CD4-positive, alpha-beta T cell (primary cell): ENCODE measurements around the gene RASA3. TPM values are rescaled to one million over a fixed set of nuclear protein-coding genes. Genes with fewer than 3 reads are reported as not detected.
"Not testable (repeated sequence)": the region's sequence is repeated elsewhere in the genome, so short reads cannot be mapped to it uniquely, and the experiment has no call there.

ENCODE experiments used
- ATAC-seq: fragments of 200-7000 bp; cut with Tn5 transposase; one replicate; pipeline ENCODE4 v1.10.0; 2022; ENCODE audit warnings: mild to moderate bottlenecking; ENCODE audit not compliant: poor library complexity
- CTCF ChIA-PET: fragments of 350-600 bp; sonication (Branson Sonifier 250); formaldehyde crosslinking; loops from one replicate; lab custom pipeline; 2021; ENCODE audit warnings: antibody characterized with exemption, inconsistent platforms; lab: Charles Lee
- POLR2A ChIA-PET: fragments of 350-600 bp; sonication (Branson Sonifier 250); formaldehyde crosslinking; loops from one replicate; lab custom pipeline; 2021; ENCODE audit warnings: antibody characterized with exemption, inconsistent platforms; lab: Charles Lee
- DNase-seq, 14 experiments: peaks; one replicate each; pipeline ENCODE4 v3.0.0-alpha.2; 2013 to 2020; ENCODE audit warnings: mixed read lengths in 2 of 14
- H3K27ac ChIP-seq, 2 donors: one replicate each; pipeline versions ENCODE4 v1.5.1 to v1.7.0; 2013; ENCODE audit warnings: low read length in 2 of 2, low read depth in 1 of 2, mild to moderate bottlenecking in 1 of 2
- H3K27me3 ChIP-seq, 2 experiments: 1 replicate in 1 of 2; 2 replicates in 1 of 2; pipeline versions ENCODE4 v1.6.1 to v1.7.0; 2013; ENCODE audit warnings: low read length in 2 of 2, control low read depth in 1 of 2, mild to moderate bottlenecking in 1 of 2, moderate library complexity in 1 of 2; ENCODE audit not compliant: insufficient read depth in 2 of 2, control insufficient read depth in 1 of 2
- H3K36me3 ChIP-seq: one replicate; pipeline ENCODE4 v1.6.1; 2013; ENCODE audit warnings: low read length, control low read depth; ENCODE audit not compliant: insufficient read depth
- H3K4me1 ChIP-seq: one replicate; pipeline ENCODE4 v1.6.1; 2013; ENCODE audit warnings: low read length, control low read depth; ENCODE audit not compliant: insufficient read depth
- H3K4me3 ChIP-seq: one replicate; pipeline ENCODE4 v1.5.1; 2013; ENCODE audit warnings: mild to moderate bottlenecking, low read length, moderate library complexity
- H3K9me3 ChIP-seq, 2 experiments: 1 replicate in 1 of 2; 2 replicates in 1 of 2; pipeline versions ENCODE4 v1.6.1 to v1.7.0; 2013; ENCODE audit warnings: low read length in 2 of 2, mild to moderate bottlenecking in 2 of 2, control low read depth in 1 of 2, moderate library complexity in 1 of 2; ENCODE audit not compliant: control insufficient read depth in 1 of 2, insufficient read depth in 1 of 2
- H3K27ac Mint-ChIP-seq: one replicate; pipeline ENCODE4 v1.8.0; 2020; ENCODE audit warnings: mixed read lengths
- H3K27me3 Mint-ChIP-seq: one replicate; pipeline ENCODE4 v1.8.0; 2021; ENCODE audit warnings: mixed read lengths
- H3K36me3 Mint-ChIP-seq: one replicate; pipeline ENCODE4 v1.8.0; 2021; ENCODE audit warnings: low read depth, mixed read lengths
- H3K4me1 Mint-ChIP-seq: one replicate; pipeline ENCODE4 v1.8.0; 2021; ENCODE audit warnings: low read depth, mixed read lengths
- H3K4me3 Mint-ChIP-seq: one replicate; pipeline ENCODE4 v1.8.0; 2020; ENCODE audit warnings: mild to moderate bottlenecking, mixed read lengths
- H3K9me3 Mint-ChIP-seq: one replicate; pipeline ENCODE4 v1.8.0; 2020; ENCODE audit warnings: mixed read lengths
- CTCF ChIP-seq: fragments of 200-600 bp; IDR thresholded peaks from one replicate; pipeline ENCODE4 v1.8.0; 2022; ENCODE audit warnings: antibody characterized with exemption, mild to moderate bottlenecking
- intact Hi-C, 2 experiments: fragments of 100-400 bp; cut with DNase I in 1 of 2; cut with micrococcal nuclease in 1 of 2; formaldehyde crosslinking; loops; one replicate each; pipeline versions ENCODE4 v1.15.1 to v1.9.0; 2023 to 2025; cut with DNase I, micrococcal nuclease
- total RNA-seq, 174 experiments: library from RNA in 2 of 174; stranded (reverse) in 2 of 174; gene quantifications; one replicate each; pipeline ENCODE4 v1.2.3 and lab custom pipeline; 2021 to 2026

Gene RASA3
- total RNA-seq, 2 experiments from 2014 or later = 181 to 184 TPM

DNA sequence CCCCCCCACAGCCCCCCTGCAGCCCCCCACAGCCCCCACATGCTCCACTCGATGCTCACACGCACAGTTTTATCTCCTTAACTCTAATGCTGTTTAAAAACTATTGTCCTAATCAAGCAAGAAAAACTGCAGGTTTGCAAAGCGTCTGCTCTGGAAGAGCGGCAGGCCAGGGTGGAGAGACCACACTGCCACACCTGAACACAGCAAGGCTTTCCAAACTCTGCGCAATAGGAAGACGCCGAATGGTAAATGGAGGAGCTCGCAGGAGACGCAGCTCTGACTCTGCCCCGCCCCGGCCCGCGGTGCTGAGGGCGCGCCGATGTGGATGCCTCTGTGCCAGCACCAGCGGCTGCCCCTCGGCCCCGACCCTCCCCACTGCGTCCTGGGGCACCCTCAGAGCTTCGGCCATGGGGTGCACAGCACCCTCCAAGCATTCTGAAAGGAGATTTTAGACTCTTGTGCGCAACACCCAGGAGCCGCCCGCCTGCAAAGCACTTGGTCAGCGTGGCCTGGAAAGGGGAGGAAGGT, 32.4 kb downstream of the RASA3 start:
- TF ChIP-seq CTCF = no peak
- H3K4me1 Mint-ChIP-seq = peaks cover 76% of the 10 kb centered on the region
- DNase-seq (peak in 6 of 14 experiments; percentile 4 to 60 (median 33)), ATAC-seq (peak; percentile 50)
- Histone ChIP-seq H3K9me3 (no peaks in the 10 kb centered on the region), H3K4me1 (peaks cover 86% of the 10 kb centered on the region), H3K36me3 (peaks cover 42% of the 10 kb centered on the region), H3K27ac (no peak overlapping the region), H3K4me3 (no peak overlapping the region), H3K27me3 (no peaks in the 10 kb centered on the region)
- H3K9me3 Mint-ChIP-seq = no peaks in the 10 kb centered on the region
- peak overlapping the region; percentile 87 for H3K27ac Mint-ChIP-seq
- POLR2A ChIA-PET = no interaction called here
- intact Hi-C loops = no loop called here
- CTCF ChIA-PET = no interaction called here
- H3K4me3 Mint-ChIP-seq = peak overlapping the region; percentile 84
- peaks cover 67% of the 10 kb centered on the region for H3K36me3 Mint-ChIP-seq
- no peaks in the 10 kb centered on the region for H3K27me3 Mint-ChIP-seq

DNA sequence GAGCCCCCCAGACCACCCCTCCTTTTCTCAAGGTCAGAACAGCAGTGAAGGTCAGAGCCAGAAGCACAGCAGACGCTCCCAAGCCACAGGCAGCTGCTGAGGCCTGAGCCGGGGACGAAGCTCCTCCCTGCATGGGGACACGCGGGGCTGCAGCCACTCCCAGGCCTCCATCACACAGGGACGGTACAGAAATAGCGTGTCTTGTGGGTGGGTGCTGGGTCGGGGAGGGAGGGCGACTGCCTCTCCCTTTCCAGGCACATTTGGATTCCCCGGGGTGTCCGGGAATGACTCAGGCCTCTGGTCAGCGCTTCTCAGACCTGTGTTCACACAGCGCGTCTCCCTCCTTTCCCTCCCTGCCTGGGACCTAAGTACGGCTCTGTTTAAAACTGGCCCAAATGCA, 33.2 kb downstream of the RASA3 start:
- Mint-ChIP-seq H3K4me1 (peaks cover 79% of the 10 kb centered on the region), H3K27ac (no peak overlapping the region), H3K4me3 (no peak overlapping the region), H3K27me3 (no peaks in the 10 kb centered on the region), H3K9me3 (peaks cover under 1% of the 10 kb centered on the region), H3K36me3 (peaks cover 68% of the 10 kb centered on the region)
- Histone ChIP-seq H3K4me3 (no peak overlapping the region), H3K27ac (no peak overlapping the region), H3K36me3 (peaks cover 42% of the 10 kb centered on the region), H3K4me1 (peaks cover 81% of the 10 kb centered on the region), H3K9me3 (no peaks in the 10 kb centered on the region), H3K27me3 (no peaks in the 10 kb centered on the region)
- CTCF ChIA-PET = no interaction called here
- intact Hi-C loops = no loop called here
- ATAC-seq (no peak), DNase-seq (peak in 2 of 14 experiments; percentile 4 to 23)
- POLR2A ChIA-PET = no interaction called here
- TF ChIP-seq CTCF = no peak

- Mint-ChIP-seq H3K27ac (peak overlapping the region; percentile 53), H3K36me3 (peaks cover 72% of the 10 kb centered on the region), H3K4me1 (peaks cover 83% of the 10 kb centered on the region), H3K4me3 (peak overlapping the region; percentile 63)
- POLR2A ChIA-PET, H3K27me3 ChIP-seq, H3K9me3 ChIP-seq, intact Hi-C loops, DNase-seq, H3K9me3 Mint-ChIP-seq, H3K27me3 Mint-ChIP-seq, H3K4me3 ChIP-seq, ATAC-seq, H3K27ac ChIP-seq, CTCF ChIA-PET: not testable (repeated sequence)
- H3K4me1 ChIP-seq = peaks cover 80% of the 10 kb centered on the region
- H3K36me3 ChIP-seq = peaks cover 42% of the 10 kb centered on the region
These were observed 33.8 kb downstream of the RASA3 start for GRCh38 chr13:114098689-114099056.
